SK-N-SH treated with all-trans-retinoic acid at 6 μM for 48 hours (cell line): Measurements from ENCODE around the gene COX20.

Experiments used
- ATAC-seq: fragments of 200-7000 bp; cut with Tn5 transposase; 3 replicates; pipeline ENCODE4 v1.9.1; 2020; ENCODE audit warnings: mild to moderate bottlenecking, moderate library complexity
- ARNTL ChIP-seq: fragments of 450-650 bp; formaldehyde crosslinking; IDR thresholded peaks from 2 replicates; pipeline ENCODE4 v1.5.0; 2020; ENCODE audit warnings: low read depth, mild to moderate bottlenecking, moderate library complexity, borderline replicate concordance
- CSDC2 ChIP-seq: fragments of 250-450 bp; sonication (Bioruptor Pico); IDR thresholded peaks from 2 replicates; pipeline ENCODE4 v1.5.0; 2020; ENCODE audit warnings: mild to moderate bottlenecking, moderate library complexity
- CSRNP3 ChIP-seq: fragments of 250-450 bp; sonication (Bioruptor Pico); IDR thresholded peaks from 2 replicates; pipeline ENCODE4 v1.5.1; 2021; ENCODE audit warnings: mild to moderate bottlenecking, moderate library complexity
- ESRRG ChIP-seq: fragments of 250-450 bp; sonication (Bioruptor Pico); IDR thresholded peaks from 2 replicates; pipeline ENCODE4 v1.6.1; 2021; ENCODE audit warnings: mild to moderate bottlenecking
- GLIS3 ChIP-seq: fragments of 250-450 bp; sonication (Bioruptor Pico); IDR thresholded peaks from 2 replicates; pipeline ENCODE4 v1.5.0; 2020; ENCODE audit warnings: mild to moderate bottlenecking, moderate library complexity
- ISL1 ChIP-seq: fragments of 250-450 bp; sonication (Bioruptor Pico); IDR thresholded peaks from 2 replicates; pipeline ENCODE4 v2.1.2; 2022; ENCODE audit warnings: mild to moderate bottlenecking, moderate library complexity
- OSR1 ChIP-seq: fragments of 250-450 bp; sonication (Bioruptor Pico); IDR thresholded peaks from 2 replicates; pipeline ENCODE4 v1.8.0; 2022; ENCODE audit warnings: moderate library complexity, mild to moderate bottlenecking, inconsistent platforms
- PATZ1 ChIP-seq: fragments of 250-450 bp; sonication (Bioruptor Pico); IDR thresholded peaks from 2 replicates; pipeline ENCODE4 v1.8.0; 2020; ENCODE audit warnings: mild to moderate bottlenecking, moderate library complexity, borderline replicate concordance
- RARB ChIP-seq: fragments of 250-450 bp; sonication (Bioruptor Pico); IDR thresholded peaks from 2 replicates; pipeline ENCODE4 v1.8.0; 2021; ENCODE audit warnings: mild to moderate bottlenecking, moderate library complexity
- SNAI2 ChIP-seq: fragments of 250-450 bp; sonication (Bioruptor Pico); IDR thresholded peaks from 2 replicates; pipeline ENCODE4 v1.5.0; 2020; ENCODE audit warnings: mild to moderate bottlenecking, moderate library complexity
- TOX ChIP-seq: fragments of 250-450 bp; sonication (Bioruptor Pico); IDR thresholded peaks from 2 replicates; pipeline ENCODE4 v1.8.0; 2021; ENCODE audit warnings: mild to moderate bottlenecking, moderate library complexity, borderline replicate concordance
- TSHZ2 ChIP-seq: fragments of 250-450 bp; sonication (Bioruptor Pico); IDR thresholded peaks from 2 replicates; pipeline ENCODE4 v1.5.0; 2020; ENCODE audit warnings: mild to moderate bottlenecking, moderate library complexity
- ZC3H10 ChIP-seq: fragments of 250-450 bp; sonication (Bioruptor Pico); IDR thresholded peaks from 2 replicates; pipeline ENCODE4 v1.5.1; 2021; ENCODE audit warnings: mild to moderate bottlenecking, moderate library complexity
- ZFP3 ChIP-seq: fragments of 250-450 bp; sonication (Bioruptor Pico); IDR thresholded peaks from 2 replicates; pipeline ENCODE4 v1.5.0; 2020; ENCODE audit warnings: mild to moderate bottlenecking, moderate library complexity
- ZNF70 ChIP-seq: fragments of 450-650 bp; formaldehyde crosslinking; IDR thresholded peaks from 2 replicates; pipeline ENCODE4 v1.5.0; 2020; ENCODE audit warnings: mild to moderate bottlenecking, moderate library complexity
- ZNF8 ChIP-seq: fragments of 450-650 bp; formaldehyde crosslinking; IDR thresholded peaks from 2 replicates; pipeline ENCODE4 v1.5.0; 2020; ENCODE audit warnings: mild to moderate bottlenecking, moderate library complexity

Gene COX20

GRCh38 chr1:244804841-244805240 lies 30.6 kb upstream of the COX20 start:
- TF ChIP-seq TSHZ2 (CRISPR knock-in tag), result no peak
- ATAC-seq, result no peak

GRCh38 chr1:244807138-244807537 lies 28.3 kb upstream of the COX20 start:
- TF ChIP-seq ESRRG, result no peak
- no peak for TF ChIP-seq RARB (CRISPR knock-in tag)
- TF ChIP-seq CSDC2 (CRISPR knock-in tag), result no peak
- no peak for TF ChIP-seq ARNTL (CRISPR knock-in tag)
- no peak for ATAC-seq

- no peak for ATAC-seq
- TF ChIP-seq RARB (CRISPR knock-in tag) (no peak), ARNTL (CRISPR knock-in tag) (no peak), TOX (CRISPR knock-in tag) (no peak), PATZ1 (CRISPR knock-in tag) (no peak)
Observed at GRCh38 chr1:244810221-244810620, 25.2 kb upstream of the COX20 start.

GRCh38 chr1:244813327-244813726 lies 22.1 kb upstream of the COX20 start:
- TF ChIP-seq PATZ1 (CRISPR knock-in tag), result no peak
- TF ChIP-seq ISL1 (CRISPR knock-in tag), result no peak
- TF ChIP-seq ZC3H10, result no peak
- no peak for TF ChIP-seq GLIS3 (CRISPR knock-in tag)
- no peak for TF ChIP-seq TOX (CRISPR knock-in tag)
- no peak for TF ChIP-seq ESRRG
- TF ChIP-seq SNAI2 (CRISPR knock-in tag), result no peak
- TF ChIP-seq TSHZ2 (CRISPR knock-in tag), result no peak
- no peak for TF ChIP-seq OSR1 (CRISPR knock-in tag)
- no peak for TF ChIP-seq ZNF8
- TF ChIP-seq ZFP3, result no peak
- TF ChIP-seq ZNF70 (CRISPR knock-in tag), result no peak
- no peak for TF ChIP-seq CSRNP3

More at GRCh38 chr1:244813327-244813726, 22.1 kb upstream of the COX20 start:
- ATAC-seq, result no peak; the same call in 1 of the 3 replicates
